WTC11 (cell line): Measurements from ENCODE around the gene CORIN. TPM values are rescaled to one million over a fixed set of nuclear protein-coding genes. Genes with fewer than 3 reads are reported as not detected.

Experiments
- ATAC-seq: fragments of 200-7000 bp; cut with Tn5 transposase; 2 replicates; pipeline ENCODE4 v1.10.0; 2021; ENCODE audit warnings: mild to moderate bottlenecking, moderate library complexity
- CTCF ChIA-PET: fragments of 300-600 bp; sonication (Branson Sonifier 250); formaldehyde crosslinking; loops from one replicate; lab custom pipeline; 2021; ENCODE audit warnings: antibody characterized with exemption; lab: Charles Lee
- POLR2A ChIA-PET: fragments of 350-600 bp; sonication (Branson Sonifier 250); formaldehyde crosslinking; loops from one replicate; lab custom pipeline; 2021; ENCODE audit warnings: antibody characterized with exemption; lab: Charles Lee
- DNase-seq: peaks from one replicate; pipeline ENCODE4 v3.0.0; 2021; ENCODE audit warnings: low spot score
- H3K27ac Mint-ChIP-seq: 2 replicates; pipeline ENCODE4 v1.8.0; 2021; ENCODE audit warnings: mixed read lengths
- H3K27me3 Mint-ChIP-seq: 2 replicates; pipeline ENCODE4 v1.8.0; 2021; ENCODE audit warnings: low read depth, mild to moderate bottlenecking, moderate library complexity, mixed read lengths
- H3K36me3 Mint-ChIP-seq: 2 replicates; pipeline ENCODE4 v1.8.0; 2021; ENCODE audit warnings: mixed read lengths
- H3K4me1 Mint-ChIP-seq: 2 replicates; pipeline ENCODE4 v1.8.0; 2022; ENCODE audit warnings: mixed read lengths
- H3K4me3 Mint-ChIP-seq: 2 replicates; pipeline ENCODE4 v1.8.0; 2021; ENCODE audit warnings: mild to moderate bottlenecking, moderate library complexity, mixed read lengths
- H3K9me3 Mint-ChIP-seq: 2 replicates; pipeline ENCODE4 v1.8.0; 2021; ENCODE audit warnings: mixed read lengths
- ATF1 ChIP-seq: sonication (generic); formaldehyde crosslinking; IDR thresholded peaks from 2 replicates; pipeline ENCODE4 v1.8.1; 2023; ENCODE audit warnings: mild to moderate bottlenecking, moderate library complexity, missing genetic modification reagents
- CDX4 ChIP-seq: fragments of 250-450 bp; sonication (Bioruptor Pico); IDR thresholded peaks from 2 replicates; pipeline ENCODE4 v1.9.0; 2021; ENCODE audit warnings: moderate library complexity, mild to moderate bottlenecking, inconsistent platforms, borderline replicate concordance
- CREB1 ChIP-seq: sonication (generic); formaldehyde crosslinking; IDR thresholded peaks from 2 replicates; pipeline ENCODE4 v1.8.0; 2023; ENCODE audit warnings: mild to moderate bottlenecking, missing genetic modification reagents
- E2F5 ChIP-seq: sonication (generic); formaldehyde crosslinking; IDR thresholded peaks from 2 replicates; pipeline ENCODE4 v1.8.1; 2022; ENCODE audit warnings: mild to moderate bottlenecking, moderate library complexity, missing genetic modification reagents
- ETV6 ChIP-seq: sonication (generic); formaldehyde crosslinking; IDR thresholded peaks from 2 replicates; pipeline ENCODE4 v1.8.1; 2022; ENCODE audit warnings: mild to moderate bottlenecking, missing genetic modification reagents
- GABPB1 ChIP-seq: sonication (generic); formaldehyde crosslinking; IDR thresholded peaks from 2 replicates; pipeline ENCODE4 v1.8.1; 2023; ENCODE audit warnings: mild to moderate bottlenecking, missing genetic modification reagents
- HMGA2 ChIP-seq: fragments of 250-450 bp; sonication (Bioruptor Pico); IDR thresholded peaks from 2 replicates; pipeline ENCODE4 v1.4.0; 2021; ENCODE audit warnings: mild to moderate bottlenecking, moderate library complexity
- MLX ChIP-seq: sonication (generic); formaldehyde crosslinking; IDR thresholded peaks from 2 replicates; pipeline ENCODE4 v1.8.1; 2023; ENCODE audit warnings: mild to moderate bottlenecking, missing genetic modification reagents, moderate library complexity
- NFATC4 ChIP-seq: fragments of 250-450 bp; sonication (Bioruptor Pico); IDR thresholded peaks from 2 replicates; pipeline ENCODE4 v1.9.0; 2021; ENCODE audit warnings: mild to moderate bottlenecking
- NFYB ChIP-seq: sonication (generic); formaldehyde crosslinking; conservative IDR thresholded peaks from 2 replicates; pipeline ENCODE4 v1.8.0; 2022; ENCODE audit warnings: low read depth, missing genetic modification reagents
- PRRX2 ChIP-seq: fragments of 250-450 bp; sonication (Bioruptor Pico); IDR thresholded peaks from 2 replicates; pipeline ENCODE4 v1.8.0; 2021; ENCODE audit warnings: mild to moderate bottlenecking
- ZMAT4 ChIP-seq: fragments of 250-450 bp; sonication (Bioruptor Pico); IDR thresholded peaks from 2 replicates; pipeline ENCODE4 v1.9.0; 2021; ENCODE audit warnings: mild to moderate bottlenecking
- ZNF121 ChIP-seq: sonication (generic); formaldehyde crosslinking; IDR thresholded peaks from 2 replicates; pipeline ENCODE4 v1.8.0; 2023; ENCODE audit warnings: missing genetic modification reagents
- ZNF263 ChIP-seq: sonication (generic); formaldehyde crosslinking; IDR thresholded peaks from 2 replicates; pipeline ENCODE4 v1.8.1; 2022; ENCODE audit warnings: low read depth, mild to moderate bottlenecking, moderate library complexity, missing genetic modification reagents
- ZNF512 ChIP-seq: sonication (generic); formaldehyde crosslinking; IDR thresholded peaks from 2 replicates; pipeline ENCODE4 v1.8.1; 2022; ENCODE audit warnings: missing genetic modification reagents, borderline replicate concordance
- total RNA-seq: library from RNA; stranded (reverse); gene quantifications from 3 replicates; pipeline ENCODE4 v1.2.3, GENCODE V29; 2021
- TF ChIP-seq, protein P1 (sequence below): sonication (generic); formaldehyde crosslinking; IDR thresholded peaks from 2 replicates; pipeline ENCODE4 v1.8.0; 2023; ENCODE audit warnings: mild to moderate bottlenecking, missing genetic modification reagents
- TF ChIP-seq, protein P2 (sequence below): sonication (generic); formaldehyde crosslinking; IDR thresholded peaks from 2 replicates; pipeline ENCODE4 v1.8.1; 2023; ENCODE audit warnings: mild to moderate bottlenecking, moderate library complexity, missing genetic modification reagents
- TF ChIP-seq, protein P3 (sequence below): fragments of 200-600 bp; IDR thresholded peaks from 2 replicates; pipeline ENCODE4 v1.8.0; 2022; ENCODE audit warnings: antibody characterized with exemption

The CORIN gene
- total RNA-seq, 1 experiment from 2014 or later: 0.33 TPM

DNA sequence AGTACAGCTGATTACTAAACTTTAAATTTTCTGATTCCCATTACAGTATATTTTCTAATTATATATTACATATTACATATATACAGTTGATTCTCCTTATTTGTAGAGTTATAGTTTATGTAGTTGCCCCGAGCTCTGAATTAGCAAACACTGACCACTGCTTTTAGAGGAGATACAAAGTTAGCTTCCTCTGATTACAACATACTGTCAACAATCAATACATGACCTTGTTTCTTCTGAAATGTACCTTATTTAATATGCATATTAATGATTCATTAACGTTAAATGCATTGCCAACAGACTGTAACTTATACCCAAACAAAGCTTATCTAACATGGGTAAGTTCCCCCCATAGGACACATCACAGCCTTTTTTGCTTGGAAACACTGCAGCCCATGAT, 271.3 kb downstream of the CORIN start:
- no peak overlapping the region for H3K27ac Mint-ChIP-seq
- H3K36me3 Mint-ChIP-seq: no peaks in the 10 kb centered on the region
- H3K27me3 Mint-ChIP-seq: no peaks in the 10 kb centered on the region
- H3K4me3 Mint-ChIP-seq: no peak overlapping the region
- ChIA-PET POLR2A (no interaction called here), CTCF (interaction anchor here (1.4 kb wide), 2 partner anchors 76 to 444 kb away, joined by 3 to 4 read pairs; no protein-coding TSS in a partner anchor)
- H3K4me1 Mint-ChIP-seq: no peaks in the 10 kb centered on the region
- no peaks in the 10 kb centered on the region for H3K9me3 Mint-ChIP-seq
- ATAC-seq (no peak), DNase-seq (no peak)
- TF ChIP-seq, protein P1, sequence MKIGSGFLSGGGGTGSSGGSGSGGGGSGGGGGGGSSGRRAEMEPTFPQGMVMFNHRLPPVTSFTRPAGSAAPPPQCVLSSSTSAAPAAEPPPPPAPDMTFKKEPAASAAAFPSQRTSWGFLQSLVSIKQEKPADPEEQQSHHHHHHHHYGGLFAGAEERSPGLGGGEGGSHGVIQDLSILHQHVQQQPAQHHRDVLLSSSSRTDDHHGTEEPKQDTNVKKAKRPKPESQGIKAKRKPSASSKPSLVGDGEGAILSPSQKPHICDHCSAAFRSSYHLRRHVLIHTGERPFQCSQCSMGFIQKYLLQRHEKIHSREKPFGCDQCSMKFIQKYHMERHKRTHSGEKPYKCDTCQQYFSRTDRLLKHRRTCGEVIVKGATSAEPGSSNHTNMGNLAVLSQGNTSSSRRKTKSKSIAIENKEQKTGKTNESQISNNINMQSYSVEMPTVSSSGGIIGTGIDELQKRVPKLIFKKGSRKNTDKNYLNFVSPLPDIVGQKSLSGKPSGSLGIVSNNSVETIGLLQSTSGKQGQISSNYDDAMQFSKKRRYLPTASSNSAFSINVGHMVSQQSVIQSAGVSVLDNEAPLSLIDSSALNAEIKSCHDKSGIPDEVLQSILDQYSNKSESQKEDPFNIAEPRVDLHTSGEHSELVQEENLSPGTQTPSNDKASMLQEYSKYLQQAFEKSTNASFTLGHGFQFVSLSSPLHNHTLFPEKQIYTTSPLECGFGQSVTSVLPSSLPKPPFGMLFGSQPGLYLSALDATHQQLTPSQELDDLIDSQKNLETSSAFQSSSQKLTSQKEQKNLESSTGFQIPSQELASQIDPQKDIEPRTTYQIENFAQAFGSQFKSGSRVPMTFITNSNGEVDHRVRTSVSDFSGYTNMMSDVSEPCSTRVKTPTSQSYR: no peak
- no peak for TF ChIP-seq PRRX2
- TF ChIP-seq E2F5 (CRISPR knock-in tag): no peak
- no peak for TF ChIP-seq ZNF512
- TF ChIP-seq NFATC4 (CRISPR knock-in tag): no peak
- TF ChIP-seq ZNF121 (CRISPR knock-in tag): no peak
- TF ChIP-seq, protein P2, sequence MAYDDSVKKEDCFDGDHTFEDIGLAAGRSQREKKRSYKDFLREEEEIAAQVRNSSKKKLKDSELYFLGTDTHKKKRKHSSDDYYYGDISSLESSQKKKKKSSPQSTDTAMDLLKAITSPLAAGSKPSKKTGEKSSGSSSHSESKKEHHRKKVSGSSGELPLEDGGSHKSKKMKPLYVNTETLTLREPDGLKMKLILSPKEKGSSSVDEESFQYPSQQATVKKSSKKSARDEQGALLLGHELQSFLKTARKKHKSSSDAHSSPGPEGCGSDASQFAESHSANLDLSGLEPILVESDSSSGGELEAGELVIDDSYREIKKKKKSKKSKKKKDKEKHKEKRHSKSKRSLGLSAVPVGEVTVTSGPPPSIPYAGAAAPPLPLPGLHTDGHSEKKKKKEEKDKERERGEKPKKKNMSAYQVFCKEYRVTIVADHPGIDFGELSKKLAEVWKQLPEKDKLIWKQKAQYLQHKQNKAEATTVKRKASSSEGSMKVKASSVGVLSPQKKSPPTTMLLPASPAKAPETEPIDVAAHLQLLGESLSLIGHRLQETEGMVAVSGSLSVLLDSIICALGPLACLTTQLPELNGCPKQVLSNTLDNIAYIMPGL (CRISPR knock-in tag): no peak
- TF ChIP-seq ETV6 (CRISPR knock-in tag): no peak
- TF ChIP-seq ZNF263 (CRISPR knock-in tag): no peak
- TF ChIP-seq CDX4 (CRISPR knock-in tag): no peak
- TF ChIP-seq NFYB (CRISPR knock-in tag): no peak
- no peak for TF ChIP-seq MLX
- TF ChIP-seq CREB1 (CRISPR knock-in tag): no peak
- no peak for TF ChIP-seq HMGA2 (CRISPR knock-in tag)
- TF ChIP-seq GABPB1 (CRISPR knock-in tag): no peak
- no peak for TF ChIP-seq ATF1 (CRISPR knock-in tag)
- TF ChIP-seq, protein P3, sequence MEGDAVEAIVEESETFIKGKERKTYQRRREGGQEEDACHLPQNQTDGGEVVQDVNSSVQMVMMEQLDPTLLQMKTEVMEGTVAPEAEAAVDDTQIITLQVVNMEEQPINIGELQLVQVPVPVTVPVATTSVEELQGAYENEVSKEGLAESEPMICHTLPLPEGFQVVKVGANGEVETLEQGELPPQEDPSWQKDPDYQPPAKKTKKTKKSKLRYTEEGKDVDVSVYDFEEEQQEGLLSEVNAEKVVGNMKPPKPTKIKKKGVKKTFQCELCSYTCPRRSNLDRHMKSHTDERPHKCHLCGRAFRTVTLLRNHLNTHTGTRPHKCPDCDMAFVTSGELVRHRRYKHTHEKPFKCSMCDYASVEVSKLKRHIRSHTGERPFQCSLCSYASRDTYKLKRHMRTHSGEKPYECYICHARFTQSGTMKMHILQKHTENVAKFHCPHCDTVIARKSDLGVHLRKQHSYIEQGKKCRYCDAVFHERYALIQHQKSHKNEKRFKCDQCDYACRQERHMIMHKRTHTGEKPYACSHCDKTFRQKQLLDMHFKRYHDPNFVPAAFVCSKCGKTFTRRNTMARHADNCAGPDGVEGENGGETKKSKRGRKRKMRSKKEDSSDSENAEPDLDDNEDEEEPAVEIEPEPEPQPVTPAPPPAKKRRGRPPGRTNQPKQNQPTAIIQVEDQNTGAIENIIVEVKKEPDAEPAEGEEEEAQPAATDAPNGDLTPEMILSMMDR: no peak
- TF ChIP-seq ZMAT4 (CRISPR knock-in tag): no peak
